Suprapubic skin (tissue), 4 donors: ENCODE data around the gene TSPYL4. TPM values are rescaled to one million over a fixed set of nuclear protein-coding genes. Genes with fewer than 3 reads are reported as not detected.

Source experiments
- DNase-seq, 2 donors: peaks; one replicate each; pipeline ENCODE4 v3.0.0-alpha.2; 2019; ENCODE audit warnings: low spot score in 2 of 2
- H3K27ac ChIP-seq: fragments of 200-600 bp; sonication (generic); one replicate; pipeline ENCODE4 v1.5.1; 2019
- H3K27me3 ChIP-seq: fragments of 200-600 bp; sonication (generic); one replicate; pipeline ENCODE4 v1.5.1; 2019
- H3K36me3 ChIP-seq: fragments of 200-600 bp; sonication (generic); one replicate; pipeline ENCODE4 v1.5.1; 2019
- H3K4me1 ChIP-seq: fragments of 200-600 bp; sonication (generic); one replicate; pipeline ENCODE4 v1.5.1; 2019
- H3K4me3 ChIP-seq: fragments of 200-600 bp; sonication (generic); one replicate; pipeline ENCODE4 v1.5.1; 2019; ENCODE audit warnings: mild to moderate bottlenecking
- H3K9me3 ChIP-seq: fragments of 200-600 bp; sonication (generic); one replicate; pipeline ENCODE4 v1.5.1; 2019
- CTCF ChIP-seq, 2 donors: fragments of 200-600 bp in 1 of 2; fragments of 450-650 bp in 1 of 2; sonication (generic) in 1 of 2; IDR thresholded peaks; one replicate each; pipeline ENCODE4 v1.5.1; 2016 to 2019; ENCODE audit warnings: antibody characterized with exemption in 2 of 2, mild to moderate bottlenecking in 1 of 2, moderate library complexity in 1 of 2
- EP300 ChIP-seq: sonication (generic); formaldehyde crosslinking; IDR thresholded peaks from one replicate; pipeline ENCODE4 v1.6.1; 2017; ENCODE audit warnings: antibody characterized with exemption
- POLR2A ChIP-seq, 2 donors: fragments of 450-650 bp; IDR thresholded peaks; one replicate each; pipeline ENCODE4 v1.6.1; 2017; ENCODE audit warnings: antibody characterized with exemption in 2 of 2, mild to moderate bottlenecking in 2 of 2, moderate library complexity in 2 of 2
- POLR2AphosphoS5 ChIP-seq, 3 donors: sonication (generic); formaldehyde crosslinking; IDR thresholded peaks; one replicate each; pipeline ENCODE4 v1.6.1; 2017; ENCODE audit warnings: antibody characterized with exemption in 3 of 3
- WGBS: methylation state at CpG from one replicate; pipeline ENCODE4 v1.1.5; 2018; 5-methylcytosine and 5-hydroxymethylcytosine counted together
- total RNA-seq, 4 donors: library from RNA; depleted of rRNA; stranded (reverse); fragments of >200 nt; gene quantifications; one replicate each; pipeline ENCODE4 v1.1.0, GENCODE V29; 2016

The TSPYL4 gene
- total RNA-seq, 4 donors from 2014 or later: 11.2 to 21.8 (median 16.7) TPM

DNA sequence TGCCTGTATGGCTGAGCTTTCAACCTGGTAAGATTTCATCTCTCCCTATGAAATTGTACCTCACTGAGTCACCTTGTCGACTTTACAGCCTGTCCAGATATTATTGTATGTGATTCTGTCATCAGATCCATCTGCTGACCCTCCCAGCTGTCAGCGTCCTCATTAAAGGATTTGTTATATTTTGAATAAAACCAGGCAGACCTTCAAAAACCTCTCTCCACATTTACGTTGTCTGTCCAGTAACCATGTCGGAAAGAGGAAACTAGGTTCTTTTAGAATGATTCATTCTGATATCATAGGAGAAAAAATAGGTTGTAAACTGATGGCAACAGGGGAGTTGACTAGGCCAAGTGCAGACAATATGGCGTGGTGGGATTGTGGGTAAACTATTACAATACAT is 38.5 kb downstream of the TSPYL4 start:
- H3K9me3 ChIP-seq: no peaks in the 10 kb centered on the region

GRCh38 chr6:116214681-116215080 is 39.2 kb downstream of the TSPYL4 start:
- no peak for DNase-seq
- H3K27me3 ChIP-seq: no peaks in the 10 kb centered on the region
- no peaks in the 10 kb centered on the region for H3K36me3 ChIP-seq
- H3K4me1 ChIP-seq: peaks cover 21% of the 10 kb centered on the region
- H3K4me3 ChIP-seq: no peak overlapping the region
- H3K9me3 ChIP-seq: no peaks in the 10 kb centered on the region
- TF ChIP-seq POLR2A (IDR thresholded peaks at IDR 0.05) (no peak), POLR2AphosphoS5 (IDR thresholded peaks at IDR 0.05) (no peak), EP300 (no peak), CTCF (IDR thresholded peaks at IDR 0.05) (no peak)
- no peak overlapping the region for H3K27ac ChIP-seq
- 85% methylated on average over 1 of the region's 1 CpG for WGBS

More for the DNA sequence above, 38.5 kb downstream of the TSPYL4 start:
- Histone ChIP-seq H3K27ac (no peak overlapping the region), H3K4me1 (peaks cover 17% of the 10 kb centered on the region), H3K4me3 (no peak overlapping the region), H3K36me3 (no peaks in the 10 kb centered on the region), H3K27me3 (no peaks in the 10 kb centered on the region)
- no peak for TF ChIP-seq CTCF (IDR thresholded peaks at IDR 0.05)
- no peak for TF ChIP-seq POLR2A (IDR thresholded peaks at IDR 0.05)
- TF ChIP-seq POLR2AphosphoS5 (IDR thresholded peaks at IDR 0.05): no peak
- no peak for TF ChIP-seq EP300
- 91% methylated on average over 5 of the region's 5 CpGs for WGBS
- DNase-seq: no peak

GRCh38 chr6:116210750-116211425 is 43.0 kb downstream of the TSPYL4 start:
- WGBS: 41% methylated on average over 3 of the region's 3 CpGs
- TF ChIP-seq EP300 (no peak), POLR2AphosphoS5 (IDR thresholded peaks at IDR 0.05) (no peak)
- peak overlapping the region; percentile 1 for H3K27ac ChIP-seq

DNA sequence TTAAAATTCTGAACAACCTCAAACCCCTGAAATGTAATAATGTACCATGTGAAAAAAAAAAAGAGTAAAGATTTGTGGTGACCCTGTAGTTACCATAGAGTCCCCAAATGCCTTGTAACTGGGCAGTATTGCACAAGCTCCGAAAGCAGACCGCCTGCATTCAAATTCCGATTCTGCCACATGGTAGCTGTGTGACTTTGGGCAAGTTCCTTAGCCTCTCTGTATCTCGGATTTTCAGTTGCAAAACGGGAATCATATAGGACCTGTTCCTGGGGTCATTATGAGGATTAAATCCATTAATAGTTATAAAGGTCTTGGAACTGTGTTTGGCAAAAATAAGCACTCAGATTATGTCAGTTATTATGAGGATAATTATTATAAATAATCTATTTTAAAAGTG is 43.6 kb downstream of the TSPYL4 start:
- H3K27me3 ChIP-seq: no peaks in the 10 kb centered on the region
- H3K27ac ChIP-seq: no peak overlapping the region
- no peak overlapping the region for H3K4me3 ChIP-seq
- no peaks in the 10 kb centered on the region for H3K36me3 ChIP-seq
- TF ChIP-seq POLR2A (IDR thresholded peaks at IDR 0.05): no peak
- no peak for TF ChIP-seq EP300
- no peak for TF ChIP-seq POLR2AphosphoS5 (IDR thresholded peaks at IDR 0.05)
- TF ChIP-seq CTCF (IDR thresholded peaks at IDR 0.05): no peak
- peaks cover 17% of the 10 kb centered on the region for H3K4me1 ChIP-seq
- 80% methylated on average over 5 of the region's 5 CpGs for WGBS
- no peak for DNase-seq
- H3K9me3 ChIP-seq: no peaks in the 10 kb centered on the region

More at GRCh38 chr6:116210750-116211425, 43.0 kb downstream of the TSPYL4 start:
- Histone ChIP-seq H3K4me1 (peaks cover 17% of the 10 kb centered on the region), H3K4me3 (no peak overlapping the region), H3K27me3 (no peaks in the 10 kb centered on the region), H3K36me3 (no peaks in the 10 kb centered on the region), H3K9me3 (no peaks in the 10 kb centered on the region)
- no peak for DNase-seq

DNA sequence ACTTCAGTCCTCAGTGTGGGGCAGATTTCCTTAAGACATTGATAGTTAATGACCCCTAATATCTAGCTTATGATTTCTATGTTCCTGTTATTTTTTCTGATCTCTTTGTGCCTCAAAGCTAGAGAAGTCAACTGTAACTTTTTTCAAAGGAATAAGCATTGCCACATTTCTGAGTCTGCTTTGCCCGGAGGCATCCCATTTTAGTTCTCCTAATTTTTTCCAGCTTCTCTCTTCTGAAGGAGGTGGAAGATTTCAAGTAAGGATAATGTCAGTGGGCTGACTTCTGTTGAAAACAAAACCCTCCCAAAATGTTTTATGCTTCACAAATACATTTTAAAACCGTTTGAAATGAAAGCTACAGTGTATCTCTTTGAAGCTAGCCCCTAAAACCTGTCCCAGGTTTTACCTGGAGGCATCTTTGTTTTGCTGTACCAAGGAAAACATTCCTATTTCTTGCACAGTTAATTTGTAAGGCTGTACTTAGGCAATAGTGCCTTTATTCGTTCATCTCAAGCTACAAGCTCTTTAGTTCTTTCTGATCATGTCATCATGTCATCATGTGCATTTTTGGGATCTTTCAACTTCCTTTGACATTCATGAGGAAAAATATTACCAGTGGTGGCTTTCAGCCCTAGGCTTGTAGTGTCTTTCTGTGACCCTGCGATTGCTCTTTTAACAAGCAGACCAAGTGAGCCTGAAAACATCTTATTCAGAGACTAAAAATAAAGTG is 45.7 kb downstream of the TSPYL4 start:
- Histone ChIP-seq H3K4me3 (no peak overlapping the region), H3K36me3 (no peaks in the 10 kb centered on the region), H3K27ac (no peak overlapping the region), H3K9me3 (no peaks in the 10 kb centered on the region), H3K4me1 (peaks cover 17% of the 10 kb centered on the region), H3K27me3 (no peaks in the 10 kb centered on the region)
- no peak for TF ChIP-seq EP300
- TF ChIP-seq CTCF (IDR thresholded peaks at IDR 0.05): no peak
- no peak for TF ChIP-seq POLR2AphosphoS5 (IDR thresholded peaks at IDR 0.05)
- no peak for TF ChIP-seq POLR2A (IDR thresholded peaks at IDR 0.05)
- WGBS: 43% methylated on average over 4 of the region's 4 CpGs
- DNase-seq: no peak
